Nephron (organoid): ENCODE measurements around the gene PERP.

ENCODE experiments used
- H3K27ac Mint-ChIP-seq, 3 experiments: 2 replicates each; pipeline ENCODE4 v1.8.0; 2020; ENCODE audit warnings: mixed read lengths in 3 of 3, mild to moderate bottlenecking in 2 of 3, moderate library complexity in 1 of 3
- H3K27me3 Mint-ChIP-seq: 2 replicates; pipeline ENCODE4 v1.8.0; 2021; ENCODE audit warnings: low read depth, mild to moderate bottlenecking, moderate library complexity, mixed read lengths
- H3K36me3 Mint-ChIP-seq: 2 replicates; pipeline ENCODE4 v1.8.0; 2020; ENCODE audit warnings: low read depth, mixed read lengths
- H3K4me1 Mint-ChIP-seq: 2 replicates; pipeline ENCODE4 v1.8.0; 2020; ENCODE audit warnings: mixed read lengths
- H3K4me3 Mint-ChIP-seq, 3 experiments: 2 replicates each; pipeline ENCODE4 v1.8.0; 2020; ENCODE audit warnings: mild to moderate bottlenecking in 3 of 3, mixed read lengths in 3 of 3, moderate library complexity in 2 of 3
- H3K9me3 Mint-ChIP-seq: 2 replicates; pipeline ENCODE4 v1.8.0; 2020; ENCODE audit warnings: mixed read lengths
- CTCF ChIP-seq, 3 experiments: fragments of 200-600 bp; sonication (generic); IDR thresholded peaks; one replicate each; pipeline ENCODE4 v1.5.0; 2021; ENCODE audit warnings: antibody characterized with exemption in 3 of 3; ENCODE audit not compliant: unreplicated experiment in 3 of 3

PERP gene

DNA sequence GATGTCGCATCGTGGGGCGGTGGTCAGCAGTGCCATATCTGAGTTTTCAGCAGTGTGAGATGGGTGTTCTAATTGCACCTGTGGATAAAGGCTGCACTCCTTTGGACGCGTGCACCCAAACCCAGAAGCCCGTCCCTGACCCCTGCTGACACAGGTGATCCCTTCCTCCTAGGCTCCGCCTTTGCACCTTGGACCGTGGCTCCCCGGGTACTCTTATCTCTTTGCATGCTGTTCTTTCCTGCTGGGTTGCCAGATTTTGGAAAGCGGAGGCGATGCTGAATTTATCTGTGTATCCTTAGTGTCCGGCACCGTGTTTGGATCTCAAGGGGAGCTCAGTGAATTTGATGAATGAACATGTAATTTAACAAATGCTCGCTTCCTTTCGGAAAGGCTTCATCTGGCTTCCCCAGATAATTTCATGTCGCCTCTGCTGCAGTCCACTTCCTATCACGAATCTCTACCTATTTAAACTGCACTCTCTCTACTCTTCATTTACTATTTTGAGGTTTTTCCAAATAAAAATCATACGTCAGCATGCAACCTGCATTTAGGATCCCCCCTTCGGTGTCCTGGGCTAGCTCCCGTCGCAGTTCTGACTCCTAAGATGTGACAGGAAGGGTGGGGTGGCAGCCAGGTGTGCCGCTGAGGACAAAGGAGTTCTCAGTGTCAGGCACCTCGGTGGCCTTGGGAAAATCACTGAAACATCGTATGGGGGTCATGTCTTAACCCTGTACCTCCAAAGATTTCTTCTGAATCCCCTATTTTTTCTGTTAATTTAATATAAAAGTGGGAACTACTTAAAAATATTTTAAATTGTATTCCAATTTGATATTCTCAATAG is 753 bp upstream of the PERP start:
- no peaks in the 10 kb centered on the region for H3K9me3 Mint-ChIP-seq
- peaks cover 54% of the 10 kb centered on the region for H3K27me3 Mint-ChIP-seq
- peaks cover 32% of the 10 kb centered on the region for H3K4me1 Mint-ChIP-seq
- H3K4me3 Mint-ChIP-seq = peak overlapping the region; percentile 91 to 95 (median 91)
- H3K27ac Mint-ChIP-seq = peak overlapping the region; percentile 21 to 71 (median 67)
- TF ChIP-seq CTCF (IDR thresholded peaks at IDR 0.05; ENCODE audit: unreplicated experiment in 3 of 3) = no peak
- H3K36me3 Mint-ChIP-seq = no peaks in the 10 kb centered on the region

DNA sequence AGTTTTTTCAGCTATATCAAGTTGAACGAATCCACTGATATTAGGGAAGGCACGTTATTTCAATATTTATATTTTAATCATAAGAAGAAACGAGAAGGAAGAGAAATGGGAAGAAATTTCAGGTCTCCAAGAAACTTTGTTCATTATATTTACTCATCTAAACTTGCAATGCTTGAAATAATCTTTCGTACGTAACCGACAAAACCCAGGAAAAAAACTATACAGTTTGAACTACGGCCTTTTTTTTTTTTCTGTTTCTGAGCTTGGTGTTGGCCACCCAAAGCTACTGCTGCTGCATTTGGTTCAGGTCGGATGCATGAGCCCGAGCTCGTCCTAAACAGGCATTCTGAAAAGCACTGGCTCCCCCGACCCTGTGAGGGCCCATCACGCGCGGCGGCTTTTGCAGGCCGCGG is 548 bp downstream of the PERP start:
- no peak for TF ChIP-seq CTCF (IDR thresholded peaks at IDR 0.05; ENCODE audit: unreplicated experiment in 3 of 3)
- H3K36me3 Mint-ChIP-seq = no peaks in the 10 kb centered on the region
- H3K4me3 Mint-ChIP-seq = peak overlapping the region; percentile 87 to 92 (median 90)

DNA sequence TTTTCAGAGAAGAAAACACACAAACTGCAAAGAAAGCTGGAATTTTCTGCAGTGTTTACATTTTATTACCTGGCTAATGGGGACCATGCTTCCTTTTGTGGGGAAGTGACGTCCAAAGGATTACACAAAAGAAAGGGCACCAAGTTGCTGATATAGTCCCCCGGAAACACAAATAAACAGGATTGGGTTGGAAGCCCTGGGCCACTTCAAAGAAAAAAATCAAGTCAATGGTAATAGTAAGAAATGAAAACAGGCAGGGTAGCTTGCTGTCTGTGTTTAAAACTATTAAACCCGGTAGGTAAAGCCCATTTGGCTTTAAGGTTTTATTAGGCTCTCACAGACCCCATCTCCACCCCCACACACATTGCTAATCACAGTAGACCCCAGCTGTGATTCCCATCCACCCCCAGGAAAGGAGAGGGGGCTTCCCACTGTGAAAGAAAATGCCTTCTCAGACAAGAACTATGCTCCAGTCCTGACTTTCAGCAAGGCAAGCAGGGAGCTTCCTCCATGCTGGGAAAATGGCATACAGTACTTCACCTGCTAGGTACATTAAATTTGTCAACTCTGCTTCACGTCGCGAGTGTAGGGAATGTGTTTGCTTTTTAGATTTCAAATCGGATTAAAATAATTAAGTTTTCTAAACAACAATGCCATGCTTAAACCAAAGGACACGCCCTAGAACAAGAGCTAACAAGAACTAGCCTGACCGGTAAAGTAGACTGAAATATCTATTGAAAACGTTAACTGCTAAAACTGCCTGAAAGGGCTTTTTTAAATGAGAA is 1.1 kb downstream of the PERP start:
- no peaks in the 10 kb centered on the region for H3K9me3 Mint-ChIP-seq
- H3K4me1 Mint-ChIP-seq = peaks cover 41% of the 10 kb centered on the region
- peak overlapping the region; percentile 65 to 90 (median 84) for H3K27ac Mint-ChIP-seq
- no peak for TF ChIP-seq CTCF (IDR thresholded peaks at IDR 0.05; ENCODE audit: unreplicated experiment in 3 of 3)
- peak overlapping the region; percentile 87 to 92 (median 90) for H3K4me3 Mint-ChIP-seq
- H3K27me3 Mint-ChIP-seq = peaks cover 64% of the 10 kb centered on the region
- no peaks in the 10 kb centered on the region for H3K36me3 Mint-ChIP-seq

More for the DNA sequence above, 548 bp downstream of the PERP start:
- Mint-ChIP-seq H3K4me1 (peaks cover 38% of the 10 kb centered on the region), H3K27ac (peak overlapping the region; percentile 65 to 90 (median 84)), H3K27me3 (peaks cover 64% of the 10 kb centered on the region), H3K9me3 (no peaks in the 10 kb centered on the region)

GRCh38 chr6:138105446-138105845 is 1.8 kb downstream of the PERP start:
- Mint-ChIP-seq H3K36me3 (no peaks in the 10 kb centered on the region), H3K27me3 (peaks cover 60% of the 10 kb centered on the region)
- no peak for TF ChIP-seq CTCF (IDR thresholded peaks at IDR 0.05; ENCODE audit: unreplicated experiment in 3 of 3)

DNA sequence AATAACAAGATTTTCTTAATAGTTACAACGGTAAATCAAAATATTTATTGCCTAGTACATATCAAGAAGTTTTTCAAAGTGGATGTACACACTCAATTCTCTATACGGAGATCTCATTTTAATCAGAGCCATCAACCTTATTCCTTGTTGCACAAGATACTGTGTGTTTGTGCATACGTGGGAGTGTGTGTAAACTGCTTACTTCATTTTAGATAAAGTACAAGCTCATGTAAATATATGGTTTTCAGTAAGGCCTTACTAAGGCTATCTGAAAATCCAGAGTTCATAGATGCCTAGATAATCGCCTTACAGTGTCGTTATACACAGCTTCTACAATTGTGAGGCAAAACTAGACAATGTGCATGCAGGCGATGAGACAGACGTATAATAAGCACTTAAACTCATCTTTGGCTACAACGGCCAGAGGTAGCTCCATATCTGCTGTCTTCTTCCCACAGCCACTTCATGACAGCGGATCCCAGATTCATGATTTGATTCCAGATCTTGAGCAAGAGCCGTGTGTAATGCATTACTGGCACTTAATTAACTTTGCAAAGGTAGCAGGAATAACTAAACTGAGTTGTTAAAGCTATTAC is 2.5 kb downstream of the PERP start:
- Mint-ChIP-seq H3K4me3 (peak overlapping the region; percentile 20 to 64 (median 42)), H3K36me3 (no peaks in the 10 kb centered on the region), H3K9me3 (no peaks in the 10 kb centered on the region), H3K27ac (peak overlapping the region in 1 of 3 experiments; percentile 65), H3K27me3 (peaks cover 60% of the 10 kb centered on the region), H3K4me1 (peaks cover 41% of the 10 kb centered on the region)
- no peak for TF ChIP-seq CTCF (IDR thresholded peaks at IDR 0.05; ENCODE audit: unreplicated experiment in 3 of 3)

More at GRCh38 chr6:138105446-138105845, 1.8 kb downstream of the PERP start:
- Mint-ChIP-seq H3K4me3 (peak overlapping the region; percentile 87 to 92 (median 90)), H3K4me1 (peaks cover 41% of the 10 kb centered on the region), H3K9me3 (no peaks in the 10 kb centered on the region), H3K27ac (peak overlapping the region; percentile 65 to 90 (median 84))
